ENCODE measurements around the gene DMRT2.

The DMRT2 gene

DNA sequence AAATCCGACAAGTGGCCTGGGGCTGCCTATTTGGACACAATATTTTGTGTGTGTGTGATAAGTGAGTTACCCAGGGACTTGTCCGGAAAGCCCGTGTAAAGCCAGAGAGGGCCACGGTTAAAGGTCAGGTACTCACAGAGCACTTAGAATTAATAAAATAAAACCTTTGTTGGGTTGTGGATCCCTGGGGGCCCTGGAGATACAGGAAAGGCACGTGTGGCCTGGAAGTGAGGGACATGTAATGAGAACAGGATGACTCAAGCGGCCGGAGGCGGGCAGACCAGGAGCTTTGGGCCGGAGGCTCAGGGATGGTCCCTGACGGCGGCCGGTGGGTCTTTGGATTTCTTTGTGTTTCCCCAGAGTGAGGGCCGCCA is 1.0 kb downstream of the DMRT2 start:
- no peak for DNase-seq (ENCODE audit: low read depth)

DNA sequence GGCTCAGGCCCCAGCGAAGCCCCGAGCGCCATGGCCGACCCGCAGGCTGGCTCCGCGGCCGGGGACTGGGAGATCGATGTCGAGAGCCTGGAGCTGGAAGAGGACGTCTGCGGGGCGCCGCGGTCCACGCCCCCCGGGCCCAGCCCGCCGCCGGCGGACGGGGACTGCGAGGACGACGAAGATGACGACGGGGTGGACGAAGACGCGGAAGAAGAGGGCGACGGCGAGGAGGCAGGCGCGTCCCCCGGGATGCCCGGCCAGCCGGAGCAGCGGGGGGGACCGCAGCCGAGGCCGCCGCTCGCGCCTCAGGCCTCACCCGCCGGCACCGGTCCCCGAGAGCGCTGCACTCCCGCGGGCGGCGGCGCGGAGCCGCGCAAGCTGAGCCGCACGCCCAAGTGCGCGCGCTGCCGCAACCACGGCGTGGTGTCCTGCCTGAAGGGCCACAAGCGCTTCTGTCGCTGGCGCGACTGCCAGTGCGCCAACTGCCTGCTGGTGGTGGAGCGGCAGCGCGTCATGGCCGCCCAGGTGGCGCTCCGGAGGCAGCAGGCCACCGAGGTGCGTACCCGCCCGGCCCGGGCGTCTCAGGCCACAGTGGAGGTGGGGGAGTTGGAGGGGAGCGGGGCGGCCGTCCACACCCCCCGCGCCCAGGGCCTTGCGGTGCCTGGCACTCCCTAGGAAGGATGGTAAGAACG is 1.6 kb downstream of the DMRT2 start:
- peak; percentile 56 for DNase-seq (ENCODE audit: low read depth)
- TF ChIP-seq, protein P1, sequence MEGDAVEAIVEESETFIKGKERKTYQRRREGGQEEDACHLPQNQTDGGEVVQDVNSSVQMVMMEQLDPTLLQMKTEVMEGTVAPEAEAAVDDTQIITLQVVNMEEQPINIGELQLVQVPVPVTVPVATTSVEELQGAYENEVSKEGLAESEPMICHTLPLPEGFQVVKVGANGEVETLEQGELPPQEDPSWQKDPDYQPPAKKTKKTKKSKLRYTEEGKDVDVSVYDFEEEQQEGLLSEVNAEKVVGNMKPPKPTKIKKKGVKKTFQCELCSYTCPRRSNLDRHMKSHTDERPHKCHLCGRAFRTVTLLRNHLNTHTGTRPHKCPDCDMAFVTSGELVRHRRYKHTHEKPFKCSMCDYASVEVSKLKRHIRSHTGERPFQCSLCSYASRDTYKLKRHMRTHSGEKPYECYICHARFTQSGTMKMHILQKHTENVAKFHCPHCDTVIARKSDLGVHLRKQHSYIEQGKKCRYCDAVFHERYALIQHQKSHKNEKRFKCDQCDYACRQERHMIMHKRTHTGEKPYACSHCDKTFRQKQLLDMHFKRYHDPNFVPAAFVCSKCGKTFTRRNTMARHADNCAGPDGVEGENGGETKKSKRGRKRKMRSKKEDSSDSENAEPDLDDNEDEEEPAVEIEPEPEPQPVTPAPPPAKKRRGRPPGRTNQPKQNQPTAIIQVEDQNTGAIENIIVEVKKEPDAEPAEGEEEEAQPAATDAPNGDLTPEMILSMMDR (IDR thresholded peaks at IDR 0.05; ENCODE audit: insufficient read depth, low read depth, low read length, missing control alignments): peak; percentile 23
- H3K4me3 ChIP-seq (ENCODE audit: low read depth, low read length): no peak overlapping the region

More for the DNA sequence above, 1.0 kb downstream of the DMRT2 start:
- H3K4me3 ChIP-seq (ENCODE audit: low read depth, low read length): no peak overlapping the region
- TF ChIP-seq, protein P1 (IDR thresholded peaks at IDR 0.05; ENCODE audit: insufficient read depth, low read depth, low read length, missing control alignments): no peak

DNA sequence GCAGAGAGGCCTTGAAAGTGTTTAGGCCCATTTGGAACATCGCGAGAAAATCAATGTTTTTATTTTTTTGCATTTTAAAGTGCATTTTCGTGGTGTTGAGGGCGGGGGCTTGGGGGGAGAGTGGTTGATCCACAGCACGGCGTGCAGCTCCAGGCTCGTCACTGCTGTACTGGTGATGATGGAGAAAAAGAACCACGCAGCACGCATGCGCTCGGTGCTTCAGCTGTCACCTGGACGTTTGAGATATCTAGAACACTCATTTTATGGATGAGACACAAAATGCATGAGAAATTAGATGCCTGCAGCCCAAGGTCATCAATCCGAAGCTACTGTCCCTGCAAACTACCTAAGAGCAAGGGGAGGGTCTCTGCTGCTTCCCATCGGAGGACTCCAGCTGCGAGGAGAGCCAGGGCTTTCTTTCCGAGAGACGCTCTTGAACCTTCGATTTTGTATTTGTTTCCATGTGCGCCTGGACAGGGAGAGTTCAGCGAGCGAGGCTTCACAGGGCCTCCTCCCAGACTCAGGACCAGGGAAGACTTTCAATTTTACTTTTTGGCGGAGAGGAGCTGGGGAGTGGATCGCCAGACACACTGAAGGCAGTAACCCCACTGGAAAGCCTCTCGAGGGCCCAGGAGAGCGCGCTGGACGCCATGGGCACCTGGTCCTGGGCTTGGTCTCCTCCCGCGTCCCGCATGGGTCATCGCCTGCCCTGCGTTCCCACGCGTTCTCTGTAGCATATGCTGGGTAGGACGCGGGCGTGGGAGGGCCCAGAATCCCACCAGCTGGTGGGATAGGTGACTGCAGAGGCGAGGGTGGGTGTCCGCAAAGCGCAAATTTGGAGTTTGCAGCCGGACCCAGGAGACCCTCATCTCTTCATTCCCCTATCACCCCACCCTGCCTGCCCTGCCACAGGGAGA is 2.5 kb downstream of the DMRT2 start:
- DNase-seq (ENCODE audit: low read depth): no peak
- no peak overlapping the region for H3K4me3 ChIP-seq (ENCODE audit: low read depth, low read length)
- TF ChIP-seq, protein P1 (IDR thresholded peaks at IDR 0.05; ENCODE audit: insufficient read depth, low read depth, low read length, missing control alignments): no peak

DNA sequence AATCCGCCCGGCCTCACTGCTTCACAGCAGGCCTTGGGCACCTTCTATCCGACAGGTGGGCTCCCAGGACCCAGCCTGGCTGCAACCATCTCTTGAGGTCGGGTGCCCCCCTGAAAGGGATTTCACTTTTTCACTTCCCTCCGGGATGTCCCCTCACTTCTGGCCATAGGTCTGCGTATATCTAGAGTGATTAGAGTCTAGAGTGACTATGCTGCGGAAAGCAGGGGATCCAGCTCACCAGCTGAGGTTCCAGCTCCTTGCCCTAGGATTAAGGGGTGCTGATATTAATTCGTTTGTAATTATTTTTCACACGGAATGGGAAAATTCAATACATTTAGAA is 3.1 kb downstream of the DMRT2 start:
- DNase-seq (ENCODE audit: low read depth): no peak
- TF ChIP-seq, protein P1 (IDR thresholded peaks at IDR 0.05; ENCODE audit: insufficient read depth, low read depth, low read length, missing control alignments): no peak
- H3K4me3 ChIP-seq (ENCODE audit: low read depth, low read length): no peak overlapping the region

DNA sequence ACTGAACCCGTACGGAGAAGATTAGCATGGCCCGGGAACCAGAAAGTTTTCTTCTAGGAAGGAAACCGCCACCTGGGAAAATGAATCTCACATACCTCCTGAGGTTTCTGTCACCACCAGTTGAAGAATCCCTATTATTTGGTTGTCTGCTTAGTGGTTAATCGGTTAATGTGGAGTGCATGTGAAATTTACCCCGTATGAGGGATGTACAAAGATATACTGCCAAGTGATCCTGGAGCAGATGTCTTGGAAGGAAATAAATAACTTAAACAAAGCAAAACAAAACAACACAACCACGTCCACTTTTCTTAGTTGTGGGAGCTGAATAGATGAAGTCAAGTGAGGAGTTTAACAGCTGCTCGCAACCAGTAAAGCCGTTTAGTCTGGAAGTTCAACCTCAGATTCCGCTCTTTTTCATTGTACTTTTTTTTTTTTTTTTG is 3.8 kb downstream of the DMRT2 start:
- TF ChIP-seq, protein P1 (IDR thresholded peaks at IDR 0.05; ENCODE audit: insufficient read depth, low read depth, low read length, missing control alignments): no peak
- no peak for DNase-seq (ENCODE audit: low read depth)
- H3K4me3 ChIP-seq (ENCODE audit: low read depth, low read length): no peak overlapping the region

DNA sequence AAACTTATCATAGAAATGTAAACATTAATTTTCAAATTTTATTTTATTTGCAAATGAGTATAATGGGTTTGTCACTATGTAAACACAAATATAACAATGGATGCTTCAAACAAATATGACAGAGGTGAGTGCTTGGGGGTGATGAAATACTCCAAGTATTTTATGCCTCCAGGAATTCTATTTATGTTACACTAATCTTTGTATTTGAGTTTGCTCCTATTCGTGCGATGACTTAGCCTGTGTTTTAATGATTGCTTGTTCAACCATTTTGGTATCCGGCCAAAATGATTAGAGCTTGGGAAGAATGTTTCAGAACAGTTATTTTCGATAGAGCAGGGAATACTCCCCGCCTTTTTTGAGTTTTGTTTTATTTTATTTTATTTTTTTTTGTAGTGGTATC is 5.0 kb downstream of the DMRT2 start:
- no peak for DNase-seq (ENCODE audit: low read depth)
- H3K4me3 ChIP-seq (ENCODE audit: low read depth, low read length): no peak overlapping the region
- TF ChIP-seq, protein P1 (IDR thresholded peaks at IDR 0.05; ENCODE audit: insufficient read depth, low read depth, low read length, missing control alignments): no peak

All from GM12865 (cell line).